ENCODE data around the gene SPATA9.

The SPATA9 gene

DNA sequence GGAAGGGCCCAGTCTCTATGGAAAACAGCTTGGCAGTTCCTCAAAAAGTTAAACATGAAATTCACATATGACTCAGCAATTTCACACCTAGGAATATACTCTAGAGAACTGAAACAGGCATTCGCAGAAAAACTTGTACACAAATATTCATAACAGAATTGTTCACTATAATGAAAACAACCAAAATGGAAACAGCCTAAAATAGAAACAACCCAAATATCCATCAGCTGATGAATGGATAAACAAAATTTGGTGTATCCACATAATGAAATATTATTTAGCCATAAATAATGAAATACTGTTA is 67.7 kb downstream of the SPATA9 start:
- Histone ChIP-seq H4K20me1 (ENCODE audit: control insufficient read depth, insufficient read depth, low read depth, low read length) (no peaks in the 10 kb centered on the region), H3K4me2 (ENCODE audit: low read length) (no peak overlapping the region)
- no peak for TF ChIP-seq EZH2phosphoT487 (IDR thresholded peaks at IDR 0.05; ENCODE audit: borderline replicate concordance, low read length)
- TF ChIP-seq CTCF (IDR thresholded peaks at IDR 0.05; ENCODE audit: low read depth, low read length, poor library complexity, severe bottlenecking) = no peak

DNA sequence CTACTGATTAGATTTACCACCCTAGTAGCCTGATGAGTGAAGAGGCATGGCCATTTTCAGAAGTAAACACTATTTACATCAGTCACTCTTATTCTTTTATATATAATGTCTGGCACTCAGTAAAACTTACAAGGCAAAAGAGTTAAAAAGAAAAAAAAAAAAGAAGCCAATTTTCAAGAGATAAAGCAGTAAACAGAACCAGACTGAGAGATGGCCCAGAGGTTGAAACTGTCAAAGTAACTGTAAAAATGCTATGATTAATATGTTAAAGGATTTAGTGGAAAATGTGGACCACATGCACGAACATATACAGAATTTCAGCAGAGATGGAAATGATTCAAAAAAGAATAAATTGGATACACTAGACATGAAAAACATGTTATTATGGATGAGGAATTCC is 69.3 kb downstream of the SPATA9 start:
- no peaks in the 10 kb centered on the region for H3F3A ChIP-seq (ENCODE audit: control insufficient read depth, insufficient read depth)
- H3K4me2 ChIP-seq (ENCODE audit: low read length) = no peak overlapping the region
- no peak overlapping the region for H3K4me3 ChIP-seq (ENCODE audit: low read length)
- H3K9me2 ChIP-seq (replicated peaks; ENCODE audit: control insufficient read depth, low read length) = no peaks in the 10 kb centered on the region
- H3K27ac ChIP-seq (ENCODE audit: low read depth, low read length) = no peak overlapping the region
- no peaks in the 10 kb centered on the region for H4K20me1 ChIP-seq (ENCODE audit: control insufficient read depth, insufficient read depth, low read depth, low read length)
- TF ChIP-seq EZH2phosphoT487 (IDR thresholded peaks at IDR 0.05; ENCODE audit: borderline replicate concordance, low read length) = no peak
- no peak for TF ChIP-seq CTCF (IDR thresholded peaks at IDR 0.05; ENCODE audit: low read depth, low read length, poor library complexity, severe bottlenecking)
- no peaks in the 10 kb centered on the region for H3K36me3 ChIP-seq (ENCODE audit: control insufficient read depth, low read length)
- H3K79me2 ChIP-seq (ENCODE audit: control insufficient read depth, low read length) = no peaks in the 10 kb centered on the region
- H3K27me3 ChIP-seq (ENCODE audit: control insufficient read depth, low read length) = no peaks in the 10 kb centered on the region
- no peaks in the 10 kb centered on the region for H3K4me1 ChIP-seq (ENCODE audit: control insufficient read depth, low read length)
- no peaks in the 10 kb centered on the region for H3K9me3 ChIP-seq (ENCODE audit: control insufficient read depth, insufficient read depth, low read length)

More for the DNA sequence above, 67.7 kb downstream of the SPATA9 start:
- Histone ChIP-seq H3K9me2 (replicated peaks; ENCODE audit: control insufficient read depth, low read length) (no peaks in the 10 kb centered on the region), H3K9me3 (ENCODE audit: control insufficient read depth, insufficient read depth, low read length) (no peaks in the 10 kb centered on the region), H3K79me2 (ENCODE audit: control insufficient read depth, low read length) (no peaks in the 10 kb centered on the region), H3K27me3 (ENCODE audit: control insufficient read depth, low read length) (peaks cover 15% of the 10 kb centered on the region), H3K4me3 (ENCODE audit: low read length) (no peak overlapping the region), H3K4me1 (ENCODE audit: control insufficient read depth, low read length) (peaks cover 7% of the 10 kb centered on the region), H3F3A (ENCODE audit: control insufficient read depth, insufficient read depth) (no peaks in the 10 kb centered on the region), H3K36me3 (ENCODE audit: control insufficient read depth, low read length) (no peaks in the 10 kb centered on the region), H3K27ac (ENCODE audit: low read depth, low read length) (no peak overlapping the region)

GRCh38 chr5:95611396-95611795 is 71.4 kb downstream of the SPATA9 start:
- Histone ChIP-seq H3K4me3 (ENCODE audit: low read length) (no peak overlapping the region), H3K27me3 (ENCODE audit: control insufficient read depth, low read length) (no peaks in the 10 kb centered on the region), H3K9me2 (replicated peaks; ENCODE audit: control insufficient read depth, low read length) (no peaks in the 10 kb centered on the region), H3K79me2 (ENCODE audit: control insufficient read depth, low read length) (no peaks in the 10 kb centered on the region), H3K9me3 (ENCODE audit: control insufficient read depth, insufficient read depth, low read length) (no peaks in the 10 kb centered on the region), H3K36me3 (ENCODE audit: control insufficient read depth, low read length) (no peaks in the 10 kb centered on the region), H4K20me1 (ENCODE audit: control insufficient read depth, insufficient read depth, low read depth, low read length) (no peaks in the 10 kb centered on the region), H3K4me2 (ENCODE audit: low read length) (no peak overlapping the region), H3K27ac (ENCODE audit: low read depth, low read length) (no peak overlapping the region), H3K4me1 (ENCODE audit: control insufficient read depth, low read length) (no peaks in the 10 kb centered on the region), H3F3A (ENCODE audit: control insufficient read depth, insufficient read depth) (no peaks in the 10 kb centered on the region)
- no peak for TF ChIP-seq EZH2phosphoT487 (IDR thresholded peaks at IDR 0.05; ENCODE audit: borderline replicate concordance, low read length)

GRCh38 chr5:95610546-95610945 is 72.2 kb downstream of the SPATA9 start:
- Histone ChIP-seq H3K27me3 (ENCODE audit: control insufficient read depth, low read length) (no peaks in the 10 kb centered on the region), H3K4me3 (ENCODE audit: low read length) (no peak overlapping the region), H3K79me2 (ENCODE audit: control insufficient read depth, low read length) (no peaks in the 10 kb centered on the region), H3K36me3 (ENCODE audit: control insufficient read depth, low read length) (no peaks in the 10 kb centered on the region), H3K4me1 (ENCODE audit: control insufficient read depth, low read length) (no peaks in the 10 kb centered on the region), H3K9me2 (replicated peaks; ENCODE audit: control insufficient read depth, low read length) (no peaks in the 10 kb centered on the region), H3K27ac (ENCODE audit: low read depth, low read length) (no peak overlapping the region), H3K9me3 (ENCODE audit: control insufficient read depth, insufficient read depth, low read length) (no peaks in the 10 kb centered on the region), H3K4me2 (ENCODE audit: low read length) (no peak overlapping the region), H3F3A (ENCODE audit: control insufficient read depth, insufficient read depth) (no peaks in the 10 kb centered on the region), H4K20me1 (ENCODE audit: control insufficient read depth, insufficient read depth, low read depth, low read length) (no peaks in the 10 kb centered on the region)
- TF ChIP-seq CTCF (IDR thresholded peaks at IDR 0.05; ENCODE audit: low read depth, low read length, poor library complexity, severe bottlenecking) (no peak), EZH2phosphoT487 (IDR thresholded peaks at IDR 0.05; ENCODE audit: borderline replicate concordance, low read length) (no peak)
